Neural cell (in vitro differentiated cells): Measurements from ENCODE around the gene C11orf21. TPM values are rescaled to one million over a fixed set of nuclear protein-coding genes. Genes with fewer than 3 reads are reported as not detected.

Source experiments
- H2AFZ ChIP-seq: fragments of 200-600, 300-800 bp; sonication (generic), shearing (Covaris generic); 2 replicates; pipeline ENCODE4 v1.6.0; 2014; ENCODE audit warnings: low read depth, mild to moderate bottlenecking, antibody characterized with exemption, low read length, moderate library complexity
- H3F3A ChIP-seq: fragments of 200-600 bp; shearing (Covaris generic); 2 replicates; pipeline ENCODE4 v1.6.1; 2016; ENCODE audit warnings: mild to moderate bottlenecking, moderate library complexity, mixed read lengths, antibody characterized with exemption, low read length; ENCODE audit not compliant: insufficient read depth, poor library complexity, severe bottlenecking
- H3K27ac ChIP-seq: fragments of 200-600, 300-800 bp; sonication (generic), shearing (Covaris generic); 2 replicates; pipeline ENCODE4 v1.5.1; 2014; ENCODE audit warnings: mild to moderate bottlenecking, low read length, moderate library complexity
- H3K27me3 ChIP-seq: fragments of 300-800, 200-600 bp; sonication (generic), shearing (Covaris generic); 2 replicates; pipeline ENCODE4 v1.6.0; 2014; ENCODE audit warnings: mild to moderate bottlenecking, low read depth, low read length, moderate library complexity; ENCODE audit not compliant: insufficient read depth
- H3K36me3 ChIP-seq: fragments of 300-800, 200-600 bp; sonication (generic), shearing (Covaris generic); 2 replicates; pipeline ENCODE4 v1.5.1; 2014; ENCODE audit warnings: mild to moderate bottlenecking, antibody characterized with exemption, low read length, moderate library complexity; ENCODE audit not compliant: insufficient read depth
- H3K4me2 ChIP-seq: fragments of 300-800, 200-600 bp; sonication (generic), shearing (Covaris generic); 2 replicates; pipeline ENCODE4 v1.6.0; 2014; ENCODE audit warnings: mild to moderate bottlenecking, low read length
- H3K4me3 ChIP-seq: fragments of 300-800, 200-600 bp; sonication (generic), shearing (Covaris generic); 2 replicates; pipeline ENCODE4 v1.5.1; 2014; ENCODE audit warnings: mild to moderate bottlenecking, low read length, moderate library complexity
- H3K79me2 ChIP-seq: fragments of 200-600 bp; shearing (Covaris generic); replicated peaks from 2 replicates; pipeline ENCODE4 v1.6.0; 2014; ENCODE audit warnings: mild to moderate bottlenecking, low read length, moderate library complexity; ENCODE audit not compliant: insufficient read depth
- H3K9ac ChIP-seq: fragments of 300-800, 200-600 bp; sonication (generic), shearing (Covaris generic); 2 replicates; pipeline ENCODE4 v1.6.1; 2016; ENCODE audit warnings: mild to moderate bottlenecking, low read length, mixed read lengths
- H3K9me2 ChIP-seq: fragments of 200-600 bp; shearing (Covaris generic); 2 replicates; pipeline ENCODE4 v1.6.1; 2016; ENCODE audit warnings: mild to moderate bottlenecking, low read length, mixed read lengths; ENCODE audit not compliant: insufficient read depth
- H3K9me3 ChIP-seq: fragments of 200-600, 300-800 bp; sonication (generic), shearing (Covaris generic); 2 replicates; pipeline ENCODE4 v1.6.1; 2016; ENCODE audit warnings: mild to moderate bottlenecking, mixed run types, low read length, moderate library complexity, mixed read lengths
- H4K20me1 ChIP-seq: fragments of 200-600 bp; shearing (Covaris generic); 2 replicates; pipeline ENCODE4 v1.6.1; 2016; ENCODE audit warnings: mild to moderate bottlenecking, mixed run types; ENCODE audit not compliant: insufficient read depth
- EP300 ChIP-seq: fragments of 450-650 bp; conservative IDR thresholded peaks from 2 replicates; pipeline ENCODE4 v1.6.1; 2014; ENCODE audit warnings: antibody characterized with exemption, mild to moderate bottlenecking, moderate library complexity; ENCODE audit not compliant: poor library complexity, severe bottlenecking
- EZH2 ChIP-seq: fragments of 200-600, 300-800 bp; shearing (Covaris generic), sonication (generic); IDR thresholded peaks from 2 replicates; pipeline ENCODE4 v1.6.1; 2014; ENCODE audit warnings: antibody characterized with exemption, low read length, borderline replicate concordance, mild to moderate bottlenecking; ENCODE audit not compliant: insufficient read depth, poor library complexity, severe bottlenecking
- MXI1 ChIP-seq: fragments of 450-650 bp; conservative IDR thresholded peaks from 2 replicates; pipeline ENCODE4 v1.6.1; 2014; ENCODE audit warnings: antibody characterized with exemption, mild to moderate bottlenecking; ENCODE audit not compliant: poor library complexity, severe bottlenecking
- POLR2AphosphoS5 ChIP-seq: IDR thresholded peaks from 2 replicates; pipeline ENCODE4 v1.6.1; 2012
- RAD21 ChIP-seq: fragments of 450-650 bp; conservative IDR thresholded peaks from 2 replicates; pipeline ENCODE4 v1.6.1; 2014; ENCODE audit warnings: antibody characterized with exemption, mild to moderate bottlenecking, moderate library complexity
- SMC3 ChIP-seq: fragments of 450-650 bp; conservative IDR thresholded peaks from 2 replicates; pipeline ENCODE4 v1.6.1; 2014; ENCODE audit warnings: antibody characterized with exemption, mild to moderate bottlenecking, moderate library complexity; ENCODE audit not compliant: poor library complexity
- TAF1 ChIP-seq: IDR thresholded peaks from 2 replicates; pipeline ENCODE4 v1.6.1; 2012; ENCODE audit warnings: low read depth
- polyA plus RNA-seq: library from polyadenylated mRNA; depleted of rRNA; stranded (reverse); fragments of >200 nt; gene quantifications from 2 replicates; pipeline ENCODE4 v1.2.3, GENCODE V29; 2014
- TF ChIP-seq, protein P1 (sequence below): IDR thresholded peaks from 2 replicates; pipeline ENCODE4 v1.6.1; 2012; ENCODE audit warnings: borderline replicate concordance
- TF ChIP-seq, protein P2 (sequence below): fragments of 450-650 bp; IDR thresholded peaks from 2 replicates; pipeline ENCODE4 v1.5.1; 2014; ENCODE audit warnings: antibody characterized with exemption, mild to moderate bottlenecking, moderate library complexity; ENCODE audit not compliant: poor library complexity, severe bottlenecking

C11orf21 gene
- polyA plus RNA-seq, 1 donor from 2014 or later = not detected

DNA sequence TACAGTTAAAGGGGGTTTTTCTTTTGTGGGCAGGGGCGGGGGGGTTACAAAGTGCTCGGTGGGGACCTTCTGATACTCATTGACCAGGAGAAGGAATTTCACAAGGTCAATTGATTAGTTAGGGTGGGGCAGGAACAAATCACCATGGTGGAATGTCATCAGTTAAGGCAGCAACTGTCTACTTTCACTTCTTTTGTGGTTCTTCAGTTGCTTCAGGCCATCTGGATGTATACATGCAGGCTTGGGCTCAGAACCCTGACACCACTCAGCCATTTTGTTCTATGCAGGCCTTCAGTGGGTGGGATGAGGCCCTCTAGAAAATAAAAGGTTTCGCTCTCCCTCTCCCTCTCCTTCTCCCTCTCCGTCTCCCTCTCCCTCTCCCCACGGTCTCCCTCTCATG lies 29.7 kb upstream of the C11orf21 start:
- Histone ChIP-seq H2AFZ (no peak overlapping the region), H3K27me3 (no peaks in the 10 kb centered on the region), H4K20me1 (no peaks in the 10 kb centered on the region), H3K4me2 (no peak overlapping the region), H3F3A (no peaks in the 10 kb centered on the region), H3K9me2 (no peaks in the 10 kb centered on the region), H3K9ac (no peak overlapping the region), H3K79me2 (no peaks in the 10 kb centered on the region), H3K4me3 (no peak overlapping the region), H3K27ac (no peak overlapping the region), H3K36me3 (no peaks in the 10 kb centered on the region), H3K9me3 (no peaks in the 10 kb centered on the region)
- no peak for TF ChIP-seq EZH2
- no peak for TF ChIP-seq SMC3
- no peak for TF ChIP-seq EP300
- TF ChIP-seq RAD21 = no peak
- no peak for TF ChIP-seq POLR2AphosphoS5

DNA sequence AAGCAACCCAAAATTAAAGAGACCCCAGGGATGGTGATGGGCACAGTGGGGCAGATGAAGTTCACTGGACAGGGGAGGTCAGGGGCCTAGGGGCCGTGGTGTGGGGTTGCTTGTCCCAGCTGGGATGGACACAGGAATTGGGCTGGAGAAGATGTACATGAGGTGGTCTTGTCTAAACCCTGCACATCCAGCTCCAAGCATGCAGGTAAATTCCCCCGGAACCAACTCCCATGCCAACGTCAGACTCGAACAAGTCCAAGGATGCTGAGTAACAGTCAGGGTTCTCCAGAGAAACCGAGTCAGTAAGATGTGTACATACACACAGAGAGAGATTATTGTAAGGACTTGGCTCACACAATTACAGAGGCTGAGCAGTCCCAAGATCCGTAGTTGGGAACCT lies 29.0 kb upstream of the C11orf21 start:
- Histone ChIP-seq H3K27ac (no peak overlapping the region), H3K27me3 (no peaks in the 10 kb centered on the region), H3K4me3 (no peak overlapping the region), H3F3A (no peaks in the 10 kb centered on the region), H3K9me3 (no peaks in the 10 kb centered on the region), H3K4me2 (no peak overlapping the region), H2AFZ (no peak overlapping the region), H3K36me3 (no peaks in the 10 kb centered on the region), H3K9ac (no peak overlapping the region), H4K20me1 (no peaks in the 10 kb centered on the region), H3K79me2 (no peaks in the 10 kb centered on the region), H3K9me2 (no peaks in the 10 kb centered on the region)
- TF ChIP-seq TAF1 (no peak), MXI1 (no peak), SMC3 (no peak), RAD21 (no peak), EZH2 (no peak), POLR2AphosphoS5 (no peak), EP300 (no peak)
- TF ChIP-seq, protein P1, sequence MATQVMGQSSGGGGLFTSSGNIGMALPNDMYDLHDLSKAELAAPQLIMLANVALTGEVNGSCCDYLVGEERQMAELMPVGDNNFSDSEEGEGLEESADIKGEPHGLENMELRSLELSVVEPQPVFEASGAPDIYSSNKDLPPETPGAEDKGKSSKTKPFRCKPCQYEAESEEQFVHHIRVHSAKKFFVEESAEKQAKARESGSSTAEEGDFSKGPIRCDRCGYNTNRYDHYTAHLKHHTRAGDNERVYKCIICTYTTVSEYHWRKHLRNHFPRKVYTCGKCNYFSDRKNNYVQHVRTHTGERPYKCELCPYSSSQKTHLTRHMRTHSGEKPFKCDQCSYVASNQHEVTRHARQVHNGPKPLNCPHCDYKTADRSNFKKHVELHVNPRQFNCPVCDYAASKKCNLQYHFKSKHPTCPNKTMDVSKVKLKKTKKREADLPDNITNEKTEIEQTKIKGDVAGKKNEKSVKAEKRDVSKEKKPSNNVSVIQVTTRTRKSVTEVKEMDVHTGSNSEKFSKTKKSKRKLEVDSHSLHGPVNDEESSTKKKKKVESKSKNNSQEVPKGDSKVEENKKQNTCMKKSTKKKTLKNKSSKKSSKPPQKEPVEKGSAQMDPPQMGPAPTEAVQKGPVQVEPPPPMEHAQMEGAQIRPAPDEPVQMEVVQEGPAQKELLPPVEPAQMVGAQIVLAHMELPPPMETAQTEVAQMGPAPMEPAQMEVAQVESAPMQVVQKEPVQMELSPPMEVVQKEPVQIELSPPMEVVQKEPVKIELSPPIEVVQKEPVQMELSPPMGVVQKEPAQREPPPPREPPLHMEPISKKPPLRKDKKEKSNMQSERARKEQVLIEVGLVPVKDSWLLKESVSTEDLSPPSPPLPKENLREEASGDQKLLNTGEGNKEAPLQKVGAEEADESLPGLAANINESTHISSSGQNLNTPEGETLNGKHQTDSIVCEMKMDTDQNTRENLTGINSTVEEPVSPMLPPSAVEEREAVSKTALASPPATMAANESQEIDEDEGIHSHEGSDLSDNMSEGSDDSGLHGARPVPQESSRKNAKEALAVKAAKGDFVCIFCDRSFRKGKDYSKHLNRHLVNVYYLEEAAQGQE = no peak
- TF ChIP-seq, protein P2, sequence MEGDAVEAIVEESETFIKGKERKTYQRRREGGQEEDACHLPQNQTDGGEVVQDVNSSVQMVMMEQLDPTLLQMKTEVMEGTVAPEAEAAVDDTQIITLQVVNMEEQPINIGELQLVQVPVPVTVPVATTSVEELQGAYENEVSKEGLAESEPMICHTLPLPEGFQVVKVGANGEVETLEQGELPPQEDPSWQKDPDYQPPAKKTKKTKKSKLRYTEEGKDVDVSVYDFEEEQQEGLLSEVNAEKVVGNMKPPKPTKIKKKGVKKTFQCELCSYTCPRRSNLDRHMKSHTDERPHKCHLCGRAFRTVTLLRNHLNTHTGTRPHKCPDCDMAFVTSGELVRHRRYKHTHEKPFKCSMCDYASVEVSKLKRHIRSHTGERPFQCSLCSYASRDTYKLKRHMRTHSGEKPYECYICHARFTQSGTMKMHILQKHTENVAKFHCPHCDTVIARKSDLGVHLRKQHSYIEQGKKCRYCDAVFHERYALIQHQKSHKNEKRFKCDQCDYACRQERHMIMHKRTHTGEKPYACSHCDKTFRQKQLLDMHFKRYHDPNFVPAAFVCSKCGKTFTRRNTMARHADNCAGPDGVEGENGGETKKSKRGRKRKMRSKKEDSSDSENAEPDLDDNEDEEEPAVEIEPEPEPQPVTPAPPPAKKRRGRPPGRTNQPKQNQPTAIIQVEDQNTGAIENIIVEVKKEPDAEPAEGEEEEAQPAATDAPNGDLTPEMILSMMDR = no peak

DNA sequence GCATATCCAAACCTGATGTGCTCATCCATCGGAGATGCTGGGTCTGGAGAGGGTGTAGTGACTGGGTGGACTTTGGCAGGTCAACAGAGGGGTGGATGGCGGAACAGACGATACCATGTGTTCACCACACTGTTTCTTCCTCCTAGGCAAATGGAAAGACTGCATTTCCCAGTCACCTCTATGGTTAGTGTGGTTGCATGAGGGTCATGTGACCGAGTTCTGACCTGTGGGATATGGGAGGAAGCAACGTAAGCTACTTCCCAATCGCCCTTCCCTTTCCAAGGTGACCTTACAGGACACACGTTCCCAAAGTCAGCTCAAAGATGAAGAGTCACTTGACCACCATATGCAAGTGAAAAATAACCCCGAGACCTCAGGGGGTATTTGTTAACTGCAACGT lies 27.8 kb upstream of the C11orf21 start:
- Histone ChIP-seq H3K9me3 (no peaks in the 10 kb centered on the region), H3K9ac (no peak overlapping the region), H3F3A (no peaks in the 10 kb centered on the region), H3K27me3 (no peaks in the 10 kb centered on the region), H3K36me3 (no peaks in the 10 kb centered on the region), H3K79me2 (no peaks in the 10 kb centered on the region), H3K27ac (no peak overlapping the region), H3K4me2 (no peak overlapping the region), H2AFZ (no peak overlapping the region), H4K20me1 (no peaks in the 10 kb centered on the region), H3K4me3 (no peak overlapping the region), H3K9me2 (no peaks in the 10 kb centered on the region)
- TF ChIP-seq, protein P1 = no peak
- TF ChIP-seq SMC3 = no peak
